SHP77 (cell line): Measurements from ENCODE around the gene FGF3.
"Not testable (repeated sequence)": the region's sequence is repeated elsewhere in the genome, so short reads cannot be mapped to it uniquely, and the experiment has no call there.

Source experiments
- DNase-seq, 2 experiments: peaks; one replicate each; lab custom pipeline; 2025; lab: John Stamatoyannopoulos, UW

FGF3 gene

GRCh38 chr11:69770540-69770939 is 48.7 kb downstream of the FGF3 start:
- DNase-seq = no peak

GRCh38 chr11:69765498-69765995 is 53.7 kb downstream of the FGF3 start:
- no peak for DNase-seq

DNA sequence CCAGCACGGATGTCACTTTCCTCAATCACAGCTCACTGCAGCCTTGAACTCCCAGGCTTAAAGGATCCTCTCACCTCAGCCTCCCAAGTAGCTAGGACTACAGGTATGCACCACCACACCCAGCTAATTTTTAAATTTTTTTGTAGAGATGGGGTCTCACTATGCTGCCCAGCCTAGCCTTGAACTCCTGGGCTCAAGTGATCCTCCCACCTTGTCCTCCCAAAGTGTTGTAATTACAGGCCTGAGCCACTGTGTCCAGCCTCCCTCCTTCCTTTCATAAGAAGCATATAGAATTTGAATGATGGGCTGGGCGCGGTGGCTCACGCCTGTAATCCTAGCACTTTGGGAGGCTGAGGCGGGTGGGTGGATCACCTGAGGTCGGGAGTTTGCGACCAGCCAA is 54.3 kb downstream of the FGF3 start:
- DNase-seq = not testable (repeated sequence)

DNA sequence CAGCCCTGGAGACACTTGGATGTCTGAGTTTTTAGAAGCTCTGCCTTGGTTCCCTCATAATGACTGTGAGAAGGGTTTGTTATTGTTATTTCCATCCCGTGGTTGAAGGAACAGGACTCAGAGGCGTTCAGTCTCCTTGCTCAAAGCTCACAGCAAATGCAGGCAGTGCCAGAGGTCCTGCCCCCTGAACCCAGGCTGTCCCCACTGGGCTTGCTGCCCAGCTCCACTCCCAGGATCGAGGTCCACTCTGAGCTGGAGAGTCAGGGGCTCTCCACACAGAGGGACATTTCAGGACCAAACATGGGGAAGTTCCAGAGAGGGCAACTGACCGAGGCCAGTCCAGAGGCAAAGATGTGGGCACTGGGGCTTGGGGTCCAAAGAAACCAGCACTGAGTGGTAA is 58.9 kb downstream of the FGF3 start:
- no peak for DNase-seq
